GM12878 (cell line): ENCODE data around the gene DUOX2. TPM values are rescaled to one million over a fixed set of nuclear protein-coding genes. Genes with fewer than 3 reads are reported as not detected.

Experiments used
- ATAC-seq: fragments of 200-7000 bp; cut with Tn5 transposase; 3 replicates; pipeline ENCODE4 v1.9.1; 2020; ENCODE audit warnings: mild to moderate bottlenecking, moderate library complexity
- BruUV-seq: library from RNA; stranded (reverse); fragments of 400-500 nt; replicated peaks from 2 replicates; lab custom pipeline; 2021; lab: Mats Ljungman, UMichigan
- CTCF ChIA-PET: fragments of 300-600 bp; sonication (Branson Sonifier 250); formaldehyde crosslinking; extraction: SDS; loops from one replicate; lab custom pipeline; 2021; ENCODE audit warnings: inconsistent platforms; lab: Yijun Ruan, JAX
- POLR2A ChIA-PET: fragments of 350-600 bp; formaldehyde crosslinking; extraction: SDS; loops from one replicate; lab custom pipeline; 2021; ENCODE audit warnings: inconsistent platforms; lab: Charles Lee
- RAD21 ChIA-PET: fragments of 300-600 bp; sonication (Branson Sonifier 250); formaldehyde crosslinking; loops from one replicate; lab custom pipeline; 2023; ENCODE audit warnings: antibody characterized with exemption; ENCODE audit not compliant: unreplicated experiment; lab: Charles Lee
- SMC1A ChIA-PET: fragments of 300-600 bp; sonication (Branson Sonifier 250); formaldehyde crosslinking; loops from one replicate; lab custom pipeline; 2023; ENCODE audit not compliant: unreplicated experiment, uncharacterized antibody; lab: Charles Lee
- DNase-seq: peaks from one replicate; pipeline ENCODE4 v3.0.0-alpha.2; 2011; ENCODE audit warnings: low read depth, low spot score
- FAIRE-seq: peaks from 3 replicates; lab custom pipeline; 2011; peaks lifted over from hg19 to GRCh38; lab: Jason Lieb, UNC
- H2AFZ ChIP-seq: 2 replicates; pipeline ENCODE4 v1.6.0; 2011; ENCODE audit warnings: low read depth, low read length, control low read depth; ENCODE audit not compliant: control insufficient read depth
- H3K27ac ChIP-seq: 2 replicates; pipeline ENCODE4 v1.5.1; 2011; ENCODE audit warnings: control low read depth; ENCODE audit not compliant: control insufficient read depth, insufficient read depth
- H3K27me3 ChIP-seq, 2 experiments: replicated peaks in 1 of 2; 2 replicates each; pipeline versions ENCODE4 v1.6.0 to v1.6.1; 2011; ENCODE audit warnings: low read length in 1 of 2; ENCODE audit not compliant: control insufficient read depth in 2 of 2, insufficient read depth in 2 of 2
- H3K36me3 ChIP-seq, 2 experiments: 2 replicates each; pipeline ENCODE4 v1.5.1; 2011; ENCODE audit warnings: low read length in 1 of 2; ENCODE audit not compliant: control insufficient read depth in 2 of 2, insufficient read depth in 2 of 2
- H3K4me1 ChIP-seq: 2 replicates; pipeline ENCODE4 v1.6.1; 2011; ENCODE audit warnings: mild to moderate bottlenecking, low read length, moderate library complexity, mixed read lengths; ENCODE audit not compliant: control insufficient read depth, insufficient read depth
- H3K4me2 ChIP-seq: 2 replicates; pipeline ENCODE4 v1.6.0; 2011; ENCODE audit warnings: control low read depth; ENCODE audit not compliant: control insufficient read depth, insufficient read depth
- H3K4me3 ChIP-seq: fragments of 200-600 bp; sonication (generic); 2 replicates; pipeline ENCODE4 v1.5.1; 2016
- H3K79me2 ChIP-seq: 2 replicates; pipeline ENCODE4 v1.6.0; 2011; ENCODE audit warnings: low read length; ENCODE audit not compliant: control insufficient read depth, insufficient read depth
- H3K9ac ChIP-seq: 2 replicates; pipeline ENCODE4 v1.8.0; 2011; ENCODE audit warnings: low read length, control low read depth, mixed read lengths; ENCODE audit not compliant: control insufficient read depth, insufficient read depth
- H3K9me3 ChIP-seq: replicated peaks from 3 replicates; pipeline ENCODE4 v1.5.1; 2011; ENCODE audit warnings: mild to moderate bottlenecking, low read length; ENCODE audit not compliant: control insufficient read depth, insufficient read depth
- H4K20me1 ChIP-seq: 2 replicates; pipeline ENCODE4 v1.6.0; 2011; ENCODE audit not compliant: control insufficient read depth, insufficient read depth
- ETV6 ChIP-seq, 2 experiments: fragments of 450-650 bp in 1 of 2; IDR thresholded peaks in 1 of 2; conservative IDR thresholded peaks in 1 of 2; 2 replicates each; pipeline ENCODE4 v1.6.1; 2014; ENCODE audit warnings: antibody characterized with exemption in 1 of 2, borderline replicate concordance in 1 of 2, low read depth in 1 of 2, mild to moderate bottlenecking in 1 of 2, moderate library complexity in 1 of 2
- IKZF2 ChIP-seq, 2 experiments: fragments of 450-650 bp; IDR thresholded peaks; 2 replicates each; pipeline ENCODE4 v1.6.1; 2017; ENCODE audit warnings: mild to moderate bottlenecking in 2 of 2, moderate library complexity in 2 of 2
- KAT2A ChIP-seq: conservative IDR thresholded peaks from 2 replicates; pipeline ENCODE4 v1.6.1; 2011; ENCODE audit warnings: low read depth, low read length; ENCODE audit not compliant: control insufficient read depth
- POLR2AphosphoS2 ChIP-seq: IDR thresholded peaks from 2 replicates; pipeline ENCODE4 v1.6.1; 2011; ENCODE audit warnings: low read depth, mild to moderate bottlenecking, low read length, improper control_type of control experiment, moderate library complexity
- RCOR1 ChIP-seq: conservative IDR thresholded peaks from 2 replicates; pipeline ENCODE4 v1.6.1; 2012; ENCODE audit warnings: low read depth, low read length, improper control_type of control experiment
- SUPT20H ChIP-seq: IDR thresholded peaks from 2 replicates; pipeline ENCODE4 v1.6.1; 2011; ENCODE audit warnings: low read depth, mild to moderate bottlenecking, low read length, moderate library complexity, borderline replicate concordance; ENCODE audit not compliant: control insufficient read depth
- ZNF24 ChIP-seq: fragments of 450-650 bp; IDR thresholded peaks from 2 replicates; pipeline ENCODE4 v1.6.1; 2017; ENCODE audit warnings: antibody characterized with exemption, mild to moderate bottlenecking
- ZNF592 ChIP-seq: fragments of 450-650 bp; IDR thresholded peaks from 2 replicates; pipeline ENCODE4 v1.6.1; 2017; ENCODE audit warnings: mild to moderate bottlenecking, moderate library complexity
- WGBS: methylation state at CpG from one replicate; pipeline ENCODE4 v1.1.6; 2016; ENCODE audit warnings: low lambda C conversion rate; ENCODE audit not compliant: insufficient replicate concordance, insufficient coverage; ENCODE audit errors: missing lambda C conversion rate; 5-methylcytosine and 5-hydroxymethylcytosine counted together
- in situ Hi-C: fragments of 300-500 bp; cut with MboI; formaldehyde crosslinking; loops from 9 replicates; pipeline ENCODE4 v1.14.3; 2018; ENCODE audit warnings: mixed read lengths
- intact Hi-C: fragments of 100-400 bp; cut with micrococcal nuclease; formaldehyde crosslinking; loops from one replicate; pipeline ENCODE4 v1.14.2; 2022; ENCODE audit not compliant: unreplicated experiment
- polyA plus RNA-seq, 11 experiments: library from polyadenylated mRNA; depleted of rRNA in 4 of 11; unstranded in 6 of 11; stranded (reverse) in 5 of 11; fragments of >200 nt; fragmentation: Nextera tagmentation in 4 of 11; fragmentation: Illumina TruSeq in 1 of 11; extraction: Ambion mirVana in 4 of 11; extraction: Trizol in 1 of 11; gene quantifications; 1 replicate in 1 of 11; 2 replicates in 10 of 11; pipeline versions ENCODE4 v1.2.1 to v1.2.3, GENCODE V29; 2011 to 2016; ENCODE audit warnings: inconsistent platforms in 2 of 11, missing spikeins in 2 of 11, low read depth in 1 of 11
- total RNA-seq, 4 experiments: library from RNA; depleted of rRNA in 3 of 4; stranded (reverse); fragments of >200 nt in 3 of 4; fragmentation: Illumina TruSeq in 1 of 4; extraction: Trizol in 1 of 4; gene quantifications; 2 replicates each; pipeline versions ENCODE4 v1.2.1 to v1.2.3, GENCODE V29; 2013 to 2021
- TF ChIP-seq, protein P1 (sequence below): fragments of 450-650 bp; conservative IDR thresholded peaks from 2 replicates; pipeline ENCODE4 v1.6.1; 2017; ENCODE audit warnings: mild to moderate bottlenecking, moderate library complexity
- TF ChIP-seq, protein P2 (sequence below): fragments of 450-650 bp; formaldehyde crosslinking; IDR thresholded peaks from 2 replicates; pipeline ENCODE4 v1.4.0; 2020; ENCODE audit warnings: mild to moderate bottlenecking, moderate library complexity
- TF ChIP-seq, protein P3 (sequence below): fragments of 450-650 bp; IDR thresholded peaks from 2 replicates; pipeline ENCODE4 v1.6.1; 2016; ENCODE audit warnings: mild to moderate bottlenecking

Gene DUOX2
- total and polyA plus RNA-seq, 10 of the 15 experiments (the other 5 are each of a cell fraction or from before 2014, with no cell fraction given): 0.05 TPM; not detected in 9

DNA sequence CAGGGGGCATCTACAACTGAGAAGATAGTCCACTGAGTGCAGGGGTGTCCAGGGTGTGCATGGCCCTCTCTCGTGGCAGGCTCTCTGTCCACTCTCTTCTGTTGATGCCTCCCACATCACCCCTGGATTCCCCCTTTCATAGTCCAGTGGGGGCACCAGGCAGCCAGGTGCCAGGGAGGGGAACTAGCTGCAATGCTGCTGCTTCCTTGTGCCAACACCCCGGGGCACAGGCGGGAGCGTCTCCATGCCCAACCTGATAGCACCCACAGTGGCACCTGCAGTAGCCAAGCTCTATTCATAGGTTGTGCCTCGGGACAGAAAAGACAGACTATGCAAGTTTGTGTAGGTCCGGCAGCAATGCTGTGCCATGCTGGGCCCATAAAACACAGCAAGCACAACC, 11.7 kb downstream of the DUOX2 start:
- FAIRE-seq: no peak
- RAD21 ChIA-PET: no interaction called here

More for the DNA sequence above, 11.7 kb downstream of the DUOX2 start:
- Histone ChIP-seq H3K79me2 (no peaks in the 10 kb centered on the region), H3K4me1 (no peaks in the 10 kb centered on the region), H3K27ac (no peak overlapping the region), H3K4me2 (no peak overlapping the region), H2AFZ (no peak overlapping the region), H3K4me3 (no peak overlapping the region), H4K20me1 (no peaks in the 10 kb centered on the region; the same call in 1 of the 2 replicates), H3K9me3 (no peaks in the 10 kb centered on the region)
- ATAC-seq: no peak
- 57% methylated on average over 6 of the region's 6 CpGs for WGBS
- intact Hi-C loops: no loop called here
- ChIA-PET SMC1A (no interaction called here), CTCF (no interaction called here)
- TF ChIP-seq, protein P1, sequence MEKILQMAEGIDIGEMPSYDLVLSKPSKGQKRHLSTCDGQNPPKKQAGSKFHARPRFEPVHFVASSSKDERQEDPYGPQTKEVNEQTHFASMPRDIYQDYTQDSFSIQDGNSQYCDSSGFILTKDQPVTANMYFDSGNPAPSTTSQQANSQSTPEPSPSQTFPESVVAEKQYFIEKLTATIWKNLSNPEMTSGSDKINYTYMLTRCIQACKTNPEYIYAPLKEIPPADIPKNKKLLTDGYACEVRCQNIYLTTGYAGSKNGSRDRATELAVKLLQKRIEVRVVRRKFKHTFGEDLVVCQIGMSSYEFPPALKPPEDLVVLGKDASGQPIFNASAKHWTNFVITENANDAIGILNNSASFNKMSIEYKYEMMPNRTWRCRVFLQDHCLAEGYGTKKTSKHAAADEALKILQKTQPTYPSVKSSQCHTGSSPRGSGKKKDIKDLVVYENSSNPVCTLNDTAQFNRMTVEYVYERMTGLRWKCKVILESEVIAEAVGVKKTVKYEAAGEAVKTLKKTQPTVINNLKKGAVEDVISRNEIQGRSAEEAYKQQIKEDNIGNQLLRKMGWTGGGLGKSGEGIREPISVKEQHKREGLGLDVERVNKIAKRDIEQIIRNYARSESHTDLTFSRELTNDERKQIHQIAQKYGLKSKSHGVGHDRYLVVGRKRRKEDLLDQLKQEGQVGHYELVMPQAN: no peak
- no peak for TF ChIP-seq ETV6 (conservative IDR thresholded peaks at IDR 0.05 in 1 of 2, IDR thresholded peaks at IDR 0.05 in 1 of 2; ENCODE audit: borderline replicate concordance in 1 of 2, low read depth in 1 of 2)
- no peak for TF ChIP-seq IKZF2 (IDR thresholded peaks at IDR 0.05)
- TF ChIP-seq, protein P2, sequence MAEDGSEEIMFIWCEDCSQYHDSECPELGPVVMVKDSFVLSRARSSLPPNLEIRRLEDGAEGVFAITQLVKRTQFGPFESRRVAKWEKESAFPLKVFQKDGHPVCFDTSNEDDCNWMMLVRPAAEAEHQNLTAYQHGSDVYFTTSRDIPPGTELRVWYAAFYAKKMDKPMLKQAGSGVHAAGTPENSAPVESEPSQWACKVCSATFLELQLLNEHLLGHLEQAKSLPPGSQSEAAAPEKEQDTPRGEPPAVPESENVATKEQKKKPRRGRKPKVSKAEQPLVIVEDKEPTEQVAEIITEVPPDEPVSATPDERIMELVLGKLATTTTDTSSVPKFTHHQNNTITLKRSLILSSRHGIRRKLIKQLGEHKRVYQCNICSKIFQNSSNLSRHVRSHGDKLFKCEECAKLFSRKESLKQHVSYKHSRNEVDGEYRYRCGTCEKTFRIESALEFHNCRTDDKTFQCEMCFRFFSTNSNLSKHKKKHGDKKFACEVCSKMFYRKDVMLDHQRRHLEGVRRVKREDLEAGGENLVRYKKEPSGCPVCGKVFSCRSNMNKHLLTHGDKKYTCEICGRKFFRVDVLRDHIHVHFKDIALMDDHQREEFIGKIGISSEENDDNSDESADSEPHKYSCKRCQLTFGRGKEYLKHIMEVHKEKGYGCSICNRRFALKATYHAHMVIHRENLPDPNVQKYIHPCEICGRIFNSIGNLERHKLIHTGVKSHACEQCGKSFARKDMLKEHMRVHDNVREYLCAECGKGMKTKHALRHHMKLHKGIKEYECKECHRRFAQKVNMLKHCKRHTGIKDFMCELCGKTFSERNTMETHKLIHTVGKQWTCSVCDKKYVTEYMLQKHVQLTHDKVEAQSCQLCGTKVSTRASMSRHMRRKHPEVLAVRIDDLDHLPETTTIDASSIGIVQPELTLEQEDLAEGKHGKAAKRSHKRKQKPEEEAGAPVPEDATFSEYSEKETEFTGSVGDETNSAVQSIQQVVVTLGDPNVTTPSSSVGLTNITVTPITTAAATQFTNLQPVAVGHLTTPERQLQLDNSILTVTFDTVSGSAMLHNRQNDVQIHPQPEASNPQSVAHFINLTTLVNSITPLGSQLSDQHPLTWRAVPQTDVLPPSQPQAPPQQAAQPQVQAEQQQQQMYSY (CRISPR knock-in tag): no peak
- no peak for TF ChIP-seq ZNF592
- TF ChIP-seq POLR2AphosphoS2: no peak
- no peak for TF ChIP-seq RCOR1
- TF ChIP-seq ZNF24: no peak
- TF ChIP-seq KAT2A: no peak
- TF ChIP-seq SUPT20H: no peak
- TF ChIP-seq, protein P3, sequence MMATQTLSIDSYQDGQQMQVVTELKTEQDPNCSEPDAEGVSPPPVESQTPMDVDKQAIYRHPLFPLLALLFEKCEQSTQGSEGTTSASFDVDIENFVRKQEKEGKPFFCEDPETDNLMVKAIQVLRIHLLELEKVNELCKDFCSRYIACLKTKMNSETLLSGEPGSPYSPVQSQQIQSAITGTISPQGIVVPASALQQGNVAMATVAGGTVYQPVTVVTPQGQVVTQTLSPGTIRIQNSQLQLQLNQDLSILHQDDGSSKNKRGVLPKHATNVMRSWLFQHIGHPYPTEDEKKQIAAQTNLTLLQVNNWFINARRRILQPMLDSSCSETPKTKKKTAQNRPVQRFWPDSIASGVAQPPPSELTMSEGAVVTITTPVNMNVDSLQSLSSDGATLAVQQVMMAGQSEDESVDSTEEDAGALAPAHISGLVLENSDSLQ: no peak
- TF ChIP-seq, all 136 proteins: peak for 0
- in situ Hi-C loops: no loop called here
- Histone ChIP-seq H3K27me3 (no peaks in the 10 kb centered on the region; a peak in 2 of 4 replicates), H3K9ac (no peak overlapping the region), H3K36me3 (no peaks in the 10 kb centered on the region)
- no peak for DNase-seq
- POLR2A ChIA-PET: no interaction called here
- BruUV-seq: no TSS peak
